Measurements from ENCODE around the gene KRT85.
"Not testable (repeated sequence)": the region's sequence is repeated elsewhere in the genome, so short reads cannot be mapped to it uniquely, and the experiment has no call there.

The KRT85 gene

DNA sequence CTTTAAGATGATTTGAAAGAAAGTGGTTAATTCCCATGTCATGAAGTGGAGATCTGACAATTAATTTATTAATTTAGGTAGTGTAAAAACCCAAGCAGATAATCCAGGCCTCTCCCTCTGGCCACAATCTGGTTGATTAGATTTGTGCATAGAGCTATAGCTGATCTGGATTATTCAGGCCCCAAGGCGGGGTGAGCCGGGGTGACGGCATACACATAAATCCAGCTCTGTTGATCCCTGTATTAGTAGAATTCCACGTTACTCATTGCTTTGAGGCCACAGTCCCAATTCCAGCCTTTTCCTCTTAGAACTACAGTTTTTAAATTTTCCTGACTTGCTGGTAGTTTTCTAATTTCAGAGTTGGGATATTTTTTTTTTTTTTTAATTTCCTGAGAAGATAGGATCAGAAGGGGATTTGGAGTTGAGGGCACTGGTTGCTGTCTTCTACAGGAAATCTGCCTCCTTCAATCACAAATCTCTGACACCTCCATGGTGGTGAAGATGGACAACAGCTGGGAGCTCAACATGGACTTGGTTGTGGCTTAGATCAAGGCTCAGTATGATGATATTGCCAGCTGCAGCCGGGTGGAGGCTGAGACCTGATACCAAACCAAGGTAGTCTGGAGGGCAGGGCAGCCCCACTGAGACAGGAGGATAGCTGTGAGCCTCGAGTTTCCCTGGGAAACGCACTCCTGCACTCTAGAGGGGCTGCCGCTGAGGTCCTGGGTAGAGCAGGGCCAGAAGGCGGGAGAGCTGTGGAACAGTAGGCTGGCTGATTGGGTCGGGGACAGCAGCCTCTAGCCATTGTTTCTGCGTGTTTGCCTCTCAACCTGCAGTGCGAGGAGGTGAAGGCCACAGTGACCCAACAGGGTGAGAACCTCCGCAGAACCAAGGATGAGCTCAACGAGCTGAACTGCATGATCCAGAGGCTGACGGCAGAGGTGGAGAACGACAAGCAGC is 19.4 kb downstream of the KRT85 start:
- DNase-seq, result no peak

GRCh38 chr12:52347016-52347415 is 20.3 kb downstream of the KRT85 start:
- no peak for DNase-seq

DNA sequence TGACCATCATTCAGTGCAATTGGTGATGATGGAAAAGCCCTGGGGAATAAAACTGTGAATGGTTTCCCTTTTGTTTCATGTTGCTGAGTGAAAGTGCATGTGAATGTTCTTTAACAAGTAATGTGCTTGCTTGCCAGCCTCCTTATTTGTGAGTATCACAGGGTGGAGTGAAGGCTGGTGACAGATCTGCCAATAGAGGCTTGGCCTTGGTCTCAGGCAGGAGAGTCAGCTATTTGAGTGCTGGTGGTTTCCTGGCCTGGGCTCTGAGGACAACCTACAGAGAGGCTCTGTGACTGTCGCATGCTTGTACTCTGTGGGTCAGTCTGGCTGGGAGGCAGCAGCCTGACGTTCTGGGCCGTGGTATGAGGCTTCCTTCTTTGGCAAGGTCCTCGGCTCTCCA is 20.7 kb downstream of the KRT85 start:
- DNase-seq, result no peak

DNA sequence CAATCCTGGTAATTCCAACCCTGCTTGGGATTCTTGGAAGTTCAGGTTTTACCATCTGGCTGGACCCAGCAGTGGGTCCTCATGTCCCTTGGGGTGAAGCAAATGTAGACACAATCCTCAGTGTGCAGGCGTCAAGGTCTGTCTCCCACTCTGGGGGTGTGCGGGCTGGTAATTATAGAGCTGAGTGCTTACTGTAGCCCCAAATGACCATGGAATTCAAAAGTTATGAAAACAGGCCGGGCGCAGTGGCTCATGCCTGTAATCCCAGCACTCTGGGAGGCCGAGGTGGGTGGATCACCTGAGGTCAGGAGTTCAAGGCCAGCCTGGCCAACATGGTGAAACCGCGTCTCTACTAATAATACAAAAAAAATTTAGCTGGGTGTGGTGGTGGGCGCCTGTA is 22.2 kb downstream of the KRT85 start:
- not testable (repeated sequence) for DNase-seq

GRCh38 chr12:52344111-52344510 is 23.2 kb downstream of the KRT85 start:
- no peak for DNase-seq

GRCh38 chr12:52343550-52343949 is 23.7 kb downstream of the KRT85 start:
- no peak for DNase-seq

DNA sequence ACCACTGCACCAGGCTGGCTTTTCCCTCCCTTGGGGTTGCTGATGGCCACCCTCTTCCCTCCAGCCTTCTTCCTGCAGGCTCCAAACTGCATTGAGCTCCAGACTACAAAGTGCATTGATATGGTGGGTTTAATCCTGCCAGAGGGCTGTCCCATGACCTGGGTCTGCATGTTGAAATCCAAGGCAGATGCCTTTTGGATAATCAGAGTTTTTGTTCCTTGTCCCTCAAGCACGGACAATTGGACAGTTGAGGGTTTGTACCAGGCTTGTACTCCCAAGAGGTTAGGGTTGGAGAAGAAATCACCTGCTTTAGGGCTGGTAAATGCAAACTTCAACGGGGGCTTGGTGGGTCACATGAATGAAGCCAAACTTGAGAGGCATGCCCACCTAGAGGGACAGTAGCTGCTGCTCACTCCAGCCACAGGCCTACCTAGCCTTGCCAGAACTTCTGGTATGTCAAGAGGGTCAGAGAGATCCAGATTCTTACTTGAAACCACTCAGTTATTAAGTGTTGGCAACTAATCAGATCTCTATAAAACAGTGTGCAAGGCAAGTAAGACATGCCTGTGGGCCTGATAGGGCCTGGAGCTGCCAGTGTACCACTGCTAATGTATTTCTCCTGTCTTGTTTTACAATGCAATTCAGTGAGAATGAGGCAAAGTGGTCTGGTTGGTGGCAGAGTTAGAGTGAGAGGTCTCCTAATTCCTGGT is 24.3 kb downstream of the KRT85 start:
- DNase-seq, result no peak

GRCh38 chr12:52341066-52341580 is 26.2 kb downstream of the KRT85 start:
- no peak for DNase-seq

- DNase-seq, result no peak
Measured at GRCh38 chr12:52338241-52338960, 28.9 kb downstream of the KRT85 start.

DNA sequence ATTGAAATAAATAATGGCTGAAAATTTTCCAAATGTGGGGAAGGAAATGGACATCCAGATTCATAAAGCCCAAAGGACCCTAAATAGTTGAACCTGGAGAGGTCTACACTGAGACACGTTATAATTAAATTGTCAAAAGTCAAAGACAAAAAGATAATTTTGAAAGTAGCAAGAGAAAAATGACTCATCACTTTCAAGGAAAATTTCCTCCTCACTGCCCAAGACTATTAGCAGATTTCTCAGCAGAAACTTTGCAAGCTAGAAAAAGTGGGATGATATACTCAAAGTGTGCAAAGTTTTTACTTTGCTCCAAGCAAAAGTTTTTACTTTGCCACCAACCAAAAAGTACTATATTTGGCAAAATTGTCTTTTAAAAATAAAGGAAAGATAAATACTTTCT is 30.2 kb downstream of the KRT85 start:
- DNase-seq, result no peak

DNA sequence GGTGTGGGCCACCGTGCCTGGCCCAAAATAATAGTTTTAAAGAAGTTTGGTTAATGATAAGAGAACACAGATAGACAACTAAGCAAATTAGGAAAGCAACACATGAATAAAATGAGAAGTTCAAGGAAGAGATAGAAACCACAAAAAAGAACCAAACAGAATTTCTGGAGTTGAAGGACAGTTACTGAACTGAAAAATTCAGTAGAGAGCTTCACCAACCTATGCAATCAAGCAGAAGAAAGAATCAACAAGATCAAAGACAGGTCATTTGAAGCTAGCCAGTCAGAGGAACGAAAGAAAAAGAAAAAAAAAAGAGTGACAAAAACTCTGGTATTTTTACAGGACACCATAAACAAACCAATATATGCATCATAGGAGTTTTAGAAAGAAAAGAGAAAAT is 30.6 kb downstream of the KRT85 start:
- DNase-seq, result no peak

DNA sequence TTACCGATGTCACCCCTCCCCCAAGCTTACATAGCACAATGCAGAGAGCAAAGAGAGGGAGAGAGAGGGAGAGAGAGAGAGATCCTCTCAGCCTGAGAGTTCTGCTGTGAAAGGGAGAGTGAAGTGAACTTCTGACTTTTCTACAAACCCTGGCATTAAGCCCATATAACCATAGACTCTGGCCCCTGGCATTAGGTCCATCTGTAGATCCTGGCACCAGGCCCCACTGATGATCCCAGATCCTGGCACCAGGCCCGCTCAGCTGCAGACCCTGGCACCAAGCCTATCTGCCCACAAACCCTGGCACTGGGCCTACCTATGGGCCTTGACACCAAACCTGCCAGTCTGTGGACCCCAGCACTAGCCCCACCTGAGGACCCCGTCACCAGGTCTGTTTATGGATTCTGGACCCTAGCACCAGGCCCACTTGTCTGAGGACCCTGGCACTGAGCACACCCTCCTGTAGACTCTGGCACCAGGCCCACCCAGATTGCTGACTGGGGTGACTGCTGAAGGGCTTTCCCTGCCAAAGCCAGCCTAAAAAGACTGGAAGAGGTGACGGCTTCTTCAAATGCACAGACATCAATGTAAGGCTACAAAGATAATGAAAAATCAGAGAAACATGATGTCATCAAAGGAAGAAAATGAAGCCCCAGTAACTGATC is 31.6 kb downstream of the KRT85 start:
- DNase-seq, result no peak

GRCh38 chr12:52334185-52334584 is 33.1 kb downstream of the KRT85 start:
- DNase-seq, result no peak

DNA sequence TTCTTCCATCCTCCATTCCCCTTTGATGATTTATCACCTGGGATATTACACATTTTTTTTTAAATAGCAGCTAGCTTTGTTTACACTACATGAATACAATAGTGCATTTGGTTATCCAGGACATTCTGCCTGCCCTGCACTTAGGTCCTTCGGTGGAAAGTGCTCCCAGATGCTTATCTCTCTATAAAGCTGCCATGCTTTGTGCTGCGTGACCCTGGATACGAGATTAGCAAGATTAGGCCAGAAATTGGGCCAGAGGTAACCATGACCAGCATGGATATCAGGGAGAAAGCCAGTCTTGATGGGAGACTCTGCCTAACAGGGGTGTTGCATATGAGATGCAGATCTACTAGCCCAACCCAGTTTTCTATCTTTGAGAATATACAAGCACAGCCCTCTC is 34.0 kb downstream of the KRT85 start:
- no peak for DNase-seq

DNA sequence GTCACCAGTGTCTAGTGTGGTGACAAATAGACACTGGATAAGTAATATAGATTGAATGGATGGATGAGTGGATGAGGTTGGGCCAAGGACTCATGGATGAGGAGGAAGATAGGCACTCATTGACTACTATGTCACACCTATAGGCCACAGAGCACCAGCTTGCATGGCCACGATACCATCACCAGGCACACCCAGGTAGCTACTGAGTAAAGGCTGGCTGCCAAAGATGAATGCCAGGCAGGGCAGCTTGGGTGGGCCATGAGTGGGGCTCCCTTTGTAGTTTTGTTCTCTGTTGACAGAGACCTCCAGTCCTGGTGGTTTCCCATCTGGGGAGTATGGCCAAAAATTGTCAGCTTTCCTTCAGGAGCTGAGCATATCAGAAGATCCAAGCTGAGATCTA is 34.9 kb downstream of the KRT85 start:
- no peak for DNase-seq

GRCh38 chr12:52331833-52332232 is 35.4 kb downstream of the KRT85 start:
- no peak for DNase-seq

DNA sequence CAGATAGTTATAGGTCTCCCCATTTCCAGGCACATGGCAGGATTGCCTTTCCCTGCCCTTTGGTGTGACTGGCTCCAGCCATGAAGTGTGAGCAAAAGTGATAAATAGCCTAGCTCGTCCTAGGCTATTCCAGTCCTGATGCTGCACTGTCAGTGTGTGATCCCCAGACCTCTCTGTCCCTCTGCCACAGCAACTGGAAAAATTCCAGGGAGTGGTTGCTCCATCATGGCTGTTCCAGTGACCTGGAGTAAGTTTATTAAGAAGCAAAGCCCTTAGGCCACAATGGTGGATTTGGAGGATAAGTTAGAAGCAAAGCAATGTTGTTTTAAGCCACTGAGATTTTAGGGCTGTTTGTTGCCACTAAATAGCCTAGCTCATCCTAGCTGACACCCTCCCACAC is 36.2 kb downstream of the KRT85 start:
- no peak for DNase-seq

DNA sequence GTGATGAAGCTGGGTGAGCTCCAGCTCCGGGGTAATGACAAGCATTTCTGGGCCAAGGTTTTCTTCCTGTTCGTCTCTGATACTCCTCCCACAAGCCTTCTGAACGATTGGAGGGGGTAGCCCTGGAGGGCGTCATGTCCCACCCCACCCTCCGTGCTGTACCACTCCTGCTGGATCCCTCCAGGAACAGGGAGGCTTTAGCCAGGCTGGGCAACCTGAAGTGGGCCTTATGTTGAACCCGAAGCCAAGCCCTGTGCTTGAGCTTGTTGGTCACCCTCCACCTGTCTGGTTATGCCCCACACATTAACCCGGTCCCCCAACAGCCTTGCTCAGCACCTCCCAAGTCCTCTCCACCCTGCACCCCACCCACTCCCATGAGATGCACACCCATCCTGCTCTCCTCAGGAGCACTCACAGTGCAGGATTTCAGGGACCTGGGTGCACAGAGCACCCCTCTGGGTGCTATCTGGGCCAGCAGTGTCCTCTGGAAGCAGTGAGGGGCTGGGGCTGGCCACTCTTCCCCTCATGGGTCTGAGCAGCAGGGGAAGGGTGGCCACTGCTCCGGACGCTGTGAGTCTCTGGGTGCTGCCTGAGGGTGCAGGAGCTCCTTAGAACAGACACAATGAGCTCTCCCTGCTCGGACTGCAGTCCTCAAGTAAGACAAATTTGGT is 39.3 kb downstream of the KRT85 start:
- no peak for DNase-seq

DNA sequence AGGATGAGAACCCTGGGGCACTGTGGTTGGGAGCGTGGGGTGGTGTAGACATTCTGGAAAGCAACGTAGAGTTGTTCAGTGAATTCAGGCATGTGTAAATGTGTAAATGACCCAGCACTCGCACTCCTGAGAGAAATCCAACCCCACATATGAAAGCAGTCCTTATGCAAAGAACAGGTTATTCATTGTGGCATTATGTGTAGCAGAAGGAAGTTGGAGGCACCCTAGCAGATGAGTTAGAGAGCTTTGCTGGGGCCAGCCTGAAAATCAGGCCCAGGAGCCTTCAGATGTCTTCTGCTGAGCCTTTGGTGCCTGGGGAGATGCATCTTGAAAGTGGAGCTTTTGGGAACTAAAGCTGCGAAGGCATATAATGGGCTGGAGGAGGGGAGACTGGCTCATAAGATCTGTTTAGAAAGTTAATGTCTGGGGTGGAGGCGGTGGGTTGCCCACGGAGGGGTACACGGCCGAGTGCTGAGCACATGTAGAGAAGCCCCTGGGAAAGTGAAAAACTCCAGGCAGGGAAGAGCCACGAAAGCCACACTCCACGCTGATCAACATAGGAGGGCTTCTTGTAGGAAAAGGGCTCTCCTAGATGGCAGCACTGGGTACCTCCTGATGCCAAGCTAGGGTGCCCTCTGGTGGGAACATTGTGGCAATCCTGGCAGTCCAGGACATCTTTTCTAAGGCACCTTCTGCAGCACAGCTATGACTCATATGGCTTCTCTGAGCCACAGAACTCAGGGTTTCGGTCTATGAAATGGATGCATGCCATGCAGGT is 40.0 kb downstream of the KRT85 start:
- DNase-seq, result peak; percentile 0

GRCh38 chr12:52324153-52324444 is 43.2 kb downstream of the KRT85 start:
- no peak for DNase-seq

- DNase-seq, result no peak
Measured at GRCh38 chr12:52323416-52324152, 43.7 kb downstream of the KRT85 start.
